Stimulated activated CD4-positive, alpha-beta T cell treated with anti-CD3 and anti-CD28 coated beads, Interleukin-2, amount 100 ng/mL, for 48 hours (primary cell): Measurements from ENCODE around the gene IMP4.

Experiments
- DNase-seq, 2 donors: peaks; one replicate each; pipeline ENCODE4 v3.0.0-alpha.2; 2020

The IMP4 gene

DNA sequence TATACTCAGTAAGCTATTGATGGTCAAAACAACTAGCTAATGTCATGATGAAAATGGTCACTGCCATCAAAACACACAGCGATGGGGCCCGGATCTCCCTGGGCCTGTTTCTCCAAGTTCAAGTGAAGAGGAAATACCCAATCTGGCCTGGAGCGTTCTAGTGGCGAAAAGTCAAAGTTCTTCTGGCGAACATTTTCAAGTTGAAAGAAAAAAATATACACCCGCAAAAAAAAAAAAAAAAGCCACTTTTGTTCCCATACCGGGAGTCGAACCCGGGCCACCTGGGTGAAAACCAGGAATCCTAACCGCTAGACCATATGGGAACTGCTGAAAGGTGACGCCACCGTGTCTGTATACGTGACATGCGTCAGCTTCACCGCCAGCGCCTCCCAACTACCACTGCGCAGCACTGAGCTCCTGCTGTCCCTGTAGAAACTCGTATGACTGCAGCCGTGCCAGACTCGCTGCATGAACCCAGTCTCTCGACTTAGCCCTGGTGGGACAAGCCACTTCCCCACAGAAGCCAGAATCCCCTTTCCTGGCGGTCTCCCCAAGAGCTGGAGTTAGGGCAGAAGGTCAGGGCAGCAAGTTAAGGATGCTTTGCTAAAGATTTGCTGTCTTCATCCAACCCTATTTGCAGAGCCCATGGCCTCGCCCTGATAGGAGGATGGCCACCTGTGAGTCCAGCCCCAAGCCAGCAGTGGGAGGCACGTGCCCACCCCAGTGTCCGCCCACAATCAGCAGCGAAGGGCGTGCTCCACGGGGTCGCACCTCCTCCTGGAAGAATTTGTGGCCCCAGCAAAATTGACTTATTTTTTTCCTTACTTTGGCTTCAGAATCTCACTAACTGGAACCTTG, 5.6 kb upstream of the IMP4 start:
- DNase-seq: peak; percentile 54 to 59

DNA sequence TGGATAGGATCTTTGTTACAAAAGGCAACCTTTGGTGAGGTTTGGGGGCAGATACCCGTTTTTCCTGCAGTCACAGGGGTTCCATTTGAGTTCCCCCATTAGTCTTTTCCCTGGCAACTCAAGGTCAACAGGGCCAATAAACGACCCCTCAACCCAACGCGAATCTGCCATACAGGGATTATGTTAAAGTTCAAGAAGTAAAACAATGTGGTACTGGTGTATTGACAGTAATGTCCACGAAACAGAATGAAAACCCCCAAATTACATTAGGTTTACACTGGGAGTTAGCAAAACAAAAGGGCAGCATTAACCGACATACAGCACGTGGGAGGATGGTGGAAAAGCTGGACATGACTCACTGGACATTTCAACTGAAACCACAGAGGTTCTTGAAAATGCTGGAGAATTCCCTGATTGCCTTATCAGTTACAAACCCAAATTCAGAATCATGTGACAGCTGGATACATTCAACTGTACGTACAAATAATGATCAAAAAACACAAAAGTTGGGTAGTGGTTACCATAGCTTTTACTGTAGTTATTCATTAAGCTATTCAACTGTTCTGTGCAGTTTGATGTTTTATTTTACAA, 4.9 kb upstream of the IMP4 start:
- no peak for DNase-seq

DNA sequence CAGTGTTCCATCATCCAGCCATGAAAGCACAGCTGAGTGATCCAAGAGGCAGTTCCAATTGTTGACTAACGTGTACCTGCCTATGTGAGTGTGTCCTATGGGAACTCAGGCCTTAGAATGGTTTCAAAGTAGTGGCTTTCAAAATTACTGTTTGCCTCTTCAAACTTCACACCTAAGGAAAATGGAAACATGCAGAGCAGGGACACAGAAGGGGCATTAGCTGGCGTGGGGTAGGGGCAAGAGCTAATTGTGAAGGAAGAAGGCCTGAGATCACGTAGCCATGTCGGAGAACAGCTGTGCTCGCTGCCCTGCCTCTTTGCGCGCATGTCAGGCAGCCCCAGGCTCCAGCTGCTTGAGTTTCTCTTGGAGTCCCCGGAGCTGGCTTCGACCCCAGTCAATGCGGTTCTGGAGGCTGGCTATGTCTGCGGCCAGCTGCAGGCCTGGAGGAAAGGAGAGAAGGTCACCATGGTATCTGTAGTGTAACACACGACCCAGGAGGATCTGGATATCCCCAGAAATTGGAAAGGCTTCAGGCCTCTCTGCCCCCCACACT, 3.8 kb upstream of the IMP4 start:
- no peak for DNase-seq

- DNase-seq: no peak
Measured at GRCh38 chr2:130339885-130340745, 2.6 kb upstream of the IMP4 start.

DNA sequence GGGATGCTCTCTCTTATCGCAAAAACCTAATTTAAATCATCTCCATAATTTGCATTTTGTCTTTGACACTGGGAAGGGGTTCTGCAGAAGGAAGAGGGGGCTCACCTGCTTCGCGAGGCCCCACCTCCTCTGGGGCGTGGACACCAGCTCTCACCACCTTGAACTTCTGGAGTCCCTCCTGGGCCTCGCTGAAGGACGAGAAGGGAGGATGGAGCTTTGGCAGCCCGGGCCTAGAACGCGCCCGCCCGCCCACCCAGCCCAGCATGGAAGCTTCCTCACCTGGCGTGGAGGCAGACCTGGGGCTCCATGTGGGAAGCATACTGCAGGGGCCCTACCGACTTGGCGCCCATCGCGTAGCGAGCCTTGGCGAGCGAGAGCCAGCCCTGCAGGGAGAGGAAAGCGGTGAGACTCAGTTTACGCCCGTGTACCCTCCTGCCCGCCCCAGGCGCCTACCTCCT, 1.1 kb upstream of the IMP4 start:
- DNase-seq: no peak

- peak; percentile 69 to 71 for DNase-seq
Measured at GRCh38 chr2:130342020-130342532, 621 bp upstream of the IMP4 start.

DNA sequence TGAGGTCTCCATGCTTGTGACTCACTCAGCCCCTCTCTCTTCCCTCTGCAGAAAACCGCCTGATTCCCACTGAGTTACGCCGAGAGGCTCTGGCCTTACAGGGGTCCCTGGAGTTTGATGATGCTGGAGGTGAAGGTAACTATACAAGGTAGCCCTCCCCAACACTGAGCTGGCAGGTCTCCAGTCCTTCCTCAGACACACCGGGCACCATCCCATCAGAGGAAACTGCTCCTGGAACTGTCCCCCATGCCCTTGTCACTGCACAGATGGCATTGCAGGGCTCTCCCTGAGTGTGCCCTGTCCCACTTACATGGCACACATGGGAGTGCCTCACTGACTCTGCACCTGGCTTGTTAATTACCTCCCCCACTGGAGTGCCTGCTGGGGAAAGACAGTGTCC, 1.9 kb downstream of the IMP4 start:
- DNase-seq: no peak

DNA sequence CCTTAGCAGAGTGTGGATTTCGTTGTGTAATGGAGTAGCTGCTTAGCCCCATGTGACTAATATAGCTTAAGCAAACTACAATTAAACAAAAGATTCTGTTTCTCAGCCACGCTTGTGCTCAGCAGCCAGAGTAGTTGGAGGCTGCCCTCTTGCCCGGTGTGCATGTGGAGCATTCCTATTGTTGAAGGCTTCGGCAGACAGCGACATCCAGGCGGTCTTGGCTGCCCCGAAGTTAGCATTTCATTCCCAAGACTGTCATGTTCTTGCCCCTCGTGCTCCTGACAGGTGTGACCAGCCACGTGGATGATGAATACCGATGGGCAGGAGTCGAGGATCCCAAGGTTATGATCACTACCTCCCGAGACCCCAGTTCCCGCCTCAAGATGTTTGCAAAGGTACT, 2.4 kb downstream of the IMP4 start:
- DNase-seq: no peak

DNA sequence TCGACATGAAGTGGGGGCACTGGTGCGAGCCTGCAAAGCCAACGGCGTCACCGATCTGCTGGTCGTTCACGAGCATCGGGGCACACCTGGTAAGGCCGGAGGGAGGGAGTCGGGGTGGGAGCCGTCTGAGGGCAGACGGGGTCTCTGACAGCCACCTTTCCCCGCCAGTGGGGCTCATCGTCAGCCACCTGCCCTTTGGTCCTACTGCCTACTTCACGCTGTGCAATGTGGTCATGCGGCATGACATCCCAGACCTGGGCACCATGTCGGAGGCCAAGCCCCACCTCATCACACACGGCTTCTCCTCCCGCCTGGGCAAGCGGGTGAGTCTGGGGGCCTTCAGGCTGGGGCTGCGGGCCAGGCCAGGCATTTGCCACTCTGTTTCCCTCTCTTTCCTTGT, 2.9 kb downstream of the IMP4 start:
- DNase-seq: no peak

GRCh38 chr2:130346041-130346740, 3.5 kb downstream of the IMP4 start:
- no peak for DNase-seq

GRCh38 chr2:130346741-130347066, 4.0 kb downstream of the IMP4 start:
- no peak for DNase-seq

DNA sequence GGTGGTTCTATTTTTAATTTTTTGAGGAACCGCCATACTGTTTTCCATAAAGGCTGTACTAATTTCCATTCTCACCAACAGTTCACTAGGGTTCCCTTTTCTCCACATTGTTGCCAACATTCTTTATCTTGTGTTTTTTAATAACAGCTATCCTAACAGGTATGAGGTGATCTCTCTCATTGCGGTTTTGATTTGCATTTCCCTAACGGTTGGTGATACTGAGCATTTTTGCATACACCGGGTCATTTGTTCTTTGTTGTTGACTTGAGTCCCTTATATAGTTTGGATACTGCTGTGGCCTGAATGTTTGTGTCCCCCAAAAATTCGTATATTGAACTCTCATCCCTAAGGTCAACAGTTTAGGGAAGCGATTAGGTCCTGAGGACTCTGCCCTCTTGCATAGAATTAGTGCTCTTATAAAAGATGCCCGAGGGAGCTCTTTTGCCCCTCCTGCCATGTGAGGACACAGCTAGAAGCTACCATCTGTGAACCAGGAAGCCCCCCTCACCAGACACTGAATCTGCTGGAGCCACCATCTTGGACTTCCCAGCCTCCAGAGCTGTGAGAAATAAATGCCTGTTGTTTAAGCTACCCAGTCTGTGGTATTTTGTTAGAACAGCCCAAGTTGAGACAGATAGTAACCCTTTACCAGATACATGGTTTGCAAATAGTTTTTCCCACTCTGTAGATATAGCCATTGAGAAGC, 4.7 kb downstream of the IMP4 start:
- DNase-seq: no peak

DNA sequence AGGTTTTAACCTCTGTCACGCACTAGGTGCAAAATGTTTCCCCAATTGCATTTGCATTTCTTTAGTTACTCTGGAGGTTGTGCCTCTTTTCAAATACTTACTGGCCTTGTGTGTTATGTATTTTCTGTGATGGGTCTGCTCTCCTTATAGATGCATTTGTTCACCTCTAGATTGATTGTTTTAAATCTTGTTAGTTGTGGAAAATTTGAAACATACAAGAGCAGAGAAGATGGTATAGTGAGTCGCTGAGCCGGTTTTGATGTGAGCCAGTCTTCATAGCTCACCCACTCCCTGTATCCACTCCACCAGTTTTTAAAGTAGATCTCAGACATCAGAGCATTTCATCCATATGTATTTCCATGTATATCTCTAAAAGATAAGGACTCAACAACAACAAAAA, 6.5 kb downstream of the IMP4 start:
- DNase-seq: no peak

DNA sequence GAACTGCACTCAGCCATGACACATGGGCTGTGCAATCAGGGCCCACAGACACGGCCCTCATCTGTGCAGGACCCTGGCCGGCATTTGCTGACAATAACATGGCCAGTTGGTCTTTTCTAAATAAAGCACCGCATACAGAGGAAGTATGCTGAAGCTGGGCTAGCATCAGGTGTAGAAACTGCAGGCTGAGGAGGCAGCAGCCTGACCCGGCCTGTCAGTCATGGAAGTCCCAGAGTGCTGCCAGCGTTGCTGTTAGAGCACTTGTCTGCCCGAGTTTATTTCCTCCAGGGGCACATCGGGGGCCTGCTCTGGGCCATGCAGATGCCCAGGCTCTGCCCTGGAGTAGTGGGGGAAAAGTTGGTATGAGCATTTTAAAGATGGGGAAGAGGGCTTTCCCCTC, 9.0 kb downstream of the IMP4 start:
- DNase-seq: no peak

DNA sequence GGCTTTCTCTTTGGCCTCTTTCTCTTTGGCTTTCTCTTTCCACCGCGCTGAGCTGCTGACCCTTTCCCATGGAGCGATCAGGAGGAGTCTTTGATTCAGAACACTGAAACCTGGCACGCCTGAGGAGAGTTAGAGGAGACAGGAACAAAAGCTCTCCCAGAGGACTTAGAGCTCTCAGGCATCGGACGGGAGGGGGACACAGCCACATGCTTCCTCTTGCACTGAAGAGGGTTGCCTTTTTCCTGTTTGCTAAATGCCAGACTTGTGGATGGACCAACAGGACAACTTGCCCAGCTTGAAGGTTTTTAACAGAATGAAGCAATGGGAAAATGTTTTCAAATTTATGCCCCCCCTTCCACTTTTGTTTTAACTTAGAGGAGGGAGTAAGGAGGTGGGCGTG, 9.5 kb downstream of the IMP4 start:
- no peak for DNase-seq

DNA sequence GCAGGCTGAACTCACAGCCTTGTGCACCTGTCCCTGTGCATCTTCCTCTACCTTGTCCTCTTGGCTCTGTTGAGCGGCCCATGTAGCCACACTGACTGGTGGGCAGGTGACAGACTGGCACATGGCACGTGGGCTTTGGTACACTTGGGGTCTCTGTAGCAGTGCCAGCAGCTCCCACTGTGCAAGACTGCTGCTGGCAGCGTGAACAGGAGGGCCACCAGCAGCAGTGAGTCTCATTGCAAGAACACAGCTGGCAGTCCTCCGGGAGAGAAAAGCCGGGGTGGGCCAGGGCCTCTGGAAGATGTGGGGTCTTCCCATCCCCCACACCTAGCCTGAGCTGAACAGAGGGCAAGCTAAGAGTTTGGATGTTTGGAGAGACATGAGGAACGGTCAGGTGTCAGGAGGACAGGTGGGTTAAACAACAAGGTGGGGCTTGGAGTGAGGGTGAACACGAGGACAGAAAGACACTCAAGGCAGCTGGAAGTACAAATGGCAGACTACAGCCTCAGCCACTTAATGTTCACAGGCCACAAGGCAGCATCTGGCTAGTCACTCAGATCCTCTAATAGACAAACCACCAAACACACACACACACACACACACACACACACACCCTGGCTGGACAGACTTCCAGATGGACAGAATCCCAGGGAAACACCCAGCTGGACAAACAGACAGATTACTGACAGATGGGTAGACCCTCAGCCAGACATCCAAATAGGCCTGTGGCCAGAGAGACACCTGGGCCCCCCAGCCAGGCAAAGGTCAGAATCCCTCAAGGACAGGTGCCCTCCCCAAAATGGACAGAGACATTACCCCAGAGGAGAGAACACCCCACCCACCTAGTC, 10.8 kb downstream of the IMP4 start:
- DNase-seq: no peak

GRCh38 chr2:130354139-130354428, 11.4 kb downstream of the IMP4 start:
- DNase-seq: no peak

GRCh38 chr2:130355172-130355577, 12.5 kb downstream of the IMP4 start:
- no peak for DNase-seq

GRCh38 chr2:130355578-130356431, 13.1 kb downstream of the IMP4 start, which contains the start of gene PTPN18:
TSS of gene PTPN18 (plus strand) at chr2:130356056. CDS start at chr2:130356108, 52 bp downstream.
- peak; percentile 56 to 62 for DNase-seq

DNA sequence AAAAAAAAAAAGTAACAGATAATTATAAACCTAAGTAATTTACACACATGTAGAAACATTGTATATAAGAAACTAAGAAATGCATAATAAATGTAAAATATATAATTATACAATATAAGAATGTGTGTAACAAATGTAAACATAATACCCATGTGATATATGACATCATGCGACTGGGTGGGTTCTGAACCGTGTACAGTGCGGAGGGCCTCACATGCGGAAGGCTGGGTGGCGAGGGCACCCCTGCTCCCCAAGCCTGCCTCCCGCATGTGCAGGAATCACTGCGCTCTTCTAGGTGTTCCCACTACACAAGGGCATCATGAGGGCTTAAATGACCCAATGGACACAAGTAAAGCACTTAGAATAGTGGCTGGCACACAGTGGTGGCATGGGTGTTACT, 15.2 kb downstream of the IMP4 start:
- no peak for DNase-seq
